Uterus (tissue), 2 donors: ENCODE measurements around the gene NDST4.

Experiments
- CTCF ChIP-seq, 4 experiments: fragments of 200-600 bp in 2 of 4; fragments of 450-650 bp in 2 of 4; sonication (generic) in 2 of 4; IDR thresholded peaks; one replicate each; pipeline ENCODE4 v1.5.1; 2016 to 2019; ENCODE audit warnings: antibody characterized with exemption in 4 of 4, mild to moderate bottlenecking in 2 of 4, moderate library complexity in 1 of 4
- POLR2A ChIP-seq, 2 donors: fragments of 450-650 bp; IDR thresholded peaks; one replicate each; pipeline ENCODE4 v1.6.1; 2016; ENCODE audit warnings: antibody characterized with exemption in 2 of 2, mild to moderate bottlenecking in 1 of 2, moderate library complexity in 1 of 2

- TF ChIP-seq CTCF (IDR thresholded peaks at IDR 0.05) (no peak), POLR2A (IDR thresholded peaks at IDR 0.05) (no peak)
These were observed 115.1 kb downstream of the NDST4 start for GRCh38 chr4:114998316-114998715.
